HepG2 (cell line): ENCODE results near the gene GALR2.

Experiments
- ATF7 ChIP-seq, 2 experiments: fragments of 450-650 bp in 1 of 2; sonication (generic) in 1 of 2; formaldehyde crosslinking in 1 of 2; IDR thresholded peaks; 2 replicates each; pipeline versions ENCODE4 v1.4.0 to v1.6.1; 2016 to 2020; ENCODE audit warnings: antibody characterized with exemption in 1 of 2, mild to moderate bottlenecking in 1 of 2, missing genetic modification reagents in 1 of 2
- CTCF ChIP-seq: sonication (generic); formaldehyde crosslinking; IDR thresholded peaks from 2 replicates; pipeline ENCODE4 v1.5.0; 2020; ENCODE audit warnings: mild to moderate bottlenecking, missing genetic modification reagents, moderate library complexity
- JUNB ChIP-seq: sonication (generic); formaldehyde crosslinking; IDR thresholded peaks from 2 replicates; pipeline ENCODE4 v1.8.0; 2022; ENCODE audit warnings: missing genetic modification reagents, mild to moderate bottlenecking, borderline replicate concordance
- MXD4 ChIP-seq: IDR thresholded peaks from 2 replicates; pipeline ENCODE4 v1.6.1; 2016; ENCODE audit warnings: mild to moderate bottlenecking, missing biosample characterization, missing genetic modification reagents
- NFE2 ChIP-seq: sonication (generic); formaldehyde crosslinking; IDR thresholded peaks from 2 replicates; pipeline ENCODE4 v1.4.0; 2020; ENCODE audit warnings: missing genetic modification reagents
- ZKSCAN1 ChIP-seq: fragments of 150-350 bp; IDR thresholded peaks from 2 replicates; pipeline ENCODE4 v1.6.1; 2014; ENCODE audit warnings: low read length
- ZNF547 ChIP-seq: sonication (generic); formaldehyde crosslinking; IDR thresholded peaks from 2 replicates; pipeline ENCODE4 v1.5.1; 2020; ENCODE audit warnings: mild to moderate bottlenecking, missing genetic modification reagents

GRCh38 chr17:76089680-76090516 lies 15.3 kb downstream of the GALR2 start:
- no peak for TF ChIP-seq CTCF (CRISPR knock-in tag)
- no peak for TF ChIP-seq ATF7 (IDR thresholded peaks at IDR 0.05)
- no peak for TF ChIP-seq ATF7 (CRISPR knock-in tag; IDR thresholded peaks at IDR 0.05)
- no peak for TF ChIP-seq ZKSCAN1
- TF ChIP-seq MXD4 = no peak
- TF ChIP-seq JUNB (CRISPR knock-in tag) = no peak
- no peak for TF ChIP-seq ZNF547 (CRISPR knock-in tag)
- TF ChIP-seq NFE2 (CRISPR knock-in tag) = no peak
